ENCODE measurements around the gene AKAP13. TPM values are rescaled to one million over a fixed set of nuclear protein-coding genes. Genes with fewer than 3 reads are reported as not detected.

Gene AKAP13
- polyA plus RNA-seq, 1 donor from 2014 or later, result 10.0 TPM

GRCh38 chr15:85496551-85497171 is 116.3 kb downstream of the AKAP13 start:
- H3K36me3 ChIP-seq (ENCODE audit: insufficient read depth, low read length), result no peaks in the 10 kb centered on the region
- TF ChIP-seq MXI1 (conservative IDR thresholded peaks at IDR 0.05; ENCODE audit: poor library complexity, severe bottlenecking) (no peak), EZH2 (IDR thresholded peaks at IDR 0.05; ENCODE audit: borderline replicate concordance, insufficient read depth, low read length, poor library complexity, severe bottlenecking) (no peak), POLR2AphosphoS5 (IDR thresholded peaks at IDR 0.05) (no peak), CTCF (IDR thresholded peaks at IDR 0.05; ENCODE audit: poor library complexity, severe bottlenecking) (no peak), TAF1 (IDR thresholded peaks at IDR 0.05; ENCODE audit: low read depth) (no peak), REST (IDR thresholded peaks at IDR 0.05; ENCODE audit: borderline replicate concordance) (no peak), EP300 (conservative IDR thresholded peaks at IDR 0.05; ENCODE audit: poor library complexity, severe bottlenecking) (no peak), RAD21 (conservative IDR thresholded peaks at IDR 0.05) (no peak)
- H3K27me3 ChIP-seq (ENCODE audit: insufficient read depth, low read depth, low read length), result no peaks in the 10 kb centered on the region
- H3F3A ChIP-seq (ENCODE audit: insufficient read depth, low read length, poor library complexity, severe bottlenecking), result no peaks in the 10 kb centered on the region
- H3K4me2 ChIP-seq (ENCODE audit: low read length), result no peak overlapping the region
- H3K9me2 ChIP-seq (ENCODE audit: insufficient read depth, low read length), result no peaks in the 10 kb centered on the region
- H3K9ac ChIP-seq (ENCODE audit: low read length), result no peak overlapping the region
- H2AFZ ChIP-seq (ENCODE audit: low read depth, low read length), result no peak overlapping the region
- H3K27ac ChIP-seq (ENCODE audit: low read length), result no peak overlapping the region
- no peaks in the 10 kb centered on the region for H4K20me1 ChIP-seq (ENCODE audit: insufficient read depth)
- no peaks in the 10 kb centered on the region for H3K79me2 ChIP-seq (replicated peaks; ENCODE audit: insufficient read depth, low read length)
- no peak overlapping the region for H3K4me3 ChIP-seq (ENCODE audit: low read length)
- H3K9me3 ChIP-seq (ENCODE audit: low read length), result no peaks in the 10 kb centered on the region

- H3K79me2 ChIP-seq (replicated peaks; ENCODE audit: insufficient read depth, low read length), result no peaks in the 10 kb centered on the region
Measured at GRCh38 chr15:85497172-85497569, 116.8 kb downstream of the AKAP13 start.

More at GRCh38 chr15:85497172-85497569, 116.8 kb downstream of the AKAP13 start:
- TF ChIP-seq MXI1 (conservative IDR thresholded peaks at IDR 0.05; ENCODE audit: poor library complexity, severe bottlenecking), result no peak
- TF ChIP-seq EZH2 (IDR thresholded peaks at IDR 0.05; ENCODE audit: borderline replicate concordance, insufficient read depth, low read length, poor library complexity, severe bottlenecking), result no peak
- no peak for TF ChIP-seq EP300 (conservative IDR thresholded peaks at IDR 0.05; ENCODE audit: poor library complexity, severe bottlenecking)
- no peak for TF ChIP-seq TAF1 (IDR thresholded peaks at IDR 0.05; ENCODE audit: low read depth)
- no peak for TF ChIP-seq RAD21 (conservative IDR thresholded peaks at IDR 0.05)
- no peak for TF ChIP-seq POLR2AphosphoS5 (IDR thresholded peaks at IDR 0.05)
- no peak for TF ChIP-seq CTCF (IDR thresholded peaks at IDR 0.05; ENCODE audit: poor library complexity, severe bottlenecking)
- no peaks in the 10 kb centered on the region for H3K9me2 ChIP-seq (ENCODE audit: insufficient read depth, low read length)
- H3K4me3 ChIP-seq (ENCODE audit: low read length), result no peak overlapping the region
- no peaks in the 10 kb centered on the region for H4K20me1 ChIP-seq (ENCODE audit: insufficient read depth)
- H2AFZ ChIP-seq (ENCODE audit: low read depth, low read length), result no peak overlapping the region
- H3F3A ChIP-seq (ENCODE audit: insufficient read depth, low read length, poor library complexity, severe bottlenecking), result no peaks in the 10 kb centered on the region
- no peak overlapping the region for H3K4me2 ChIP-seq (ENCODE audit: low read length)
- no peak overlapping the region for H3K27ac ChIP-seq (ENCODE audit: low read length)
- H3K9ac ChIP-seq (ENCODE audit: low read length), result no peak overlapping the region
- no peaks in the 10 kb centered on the region for H3K27me3 ChIP-seq (ENCODE audit: insufficient read depth, low read depth, low read length)
- no peaks in the 10 kb centered on the region for H3K36me3 ChIP-seq (ENCODE audit: insufficient read depth, low read length)
- H3K9me3 ChIP-seq (ENCODE audit: low read length), result no peaks in the 10 kb centered on the region

Data from neural cell (in vitro differentiated cells).